NCI-H510A (cell line): ENCODE measurements around the gene TENM3.

Experiments used
- DNase-seq: peaks from one replicate; lab custom pipeline; 2025; lab: John Stamatoyannopoulos, UW

The TENM3 gene

DNA sequence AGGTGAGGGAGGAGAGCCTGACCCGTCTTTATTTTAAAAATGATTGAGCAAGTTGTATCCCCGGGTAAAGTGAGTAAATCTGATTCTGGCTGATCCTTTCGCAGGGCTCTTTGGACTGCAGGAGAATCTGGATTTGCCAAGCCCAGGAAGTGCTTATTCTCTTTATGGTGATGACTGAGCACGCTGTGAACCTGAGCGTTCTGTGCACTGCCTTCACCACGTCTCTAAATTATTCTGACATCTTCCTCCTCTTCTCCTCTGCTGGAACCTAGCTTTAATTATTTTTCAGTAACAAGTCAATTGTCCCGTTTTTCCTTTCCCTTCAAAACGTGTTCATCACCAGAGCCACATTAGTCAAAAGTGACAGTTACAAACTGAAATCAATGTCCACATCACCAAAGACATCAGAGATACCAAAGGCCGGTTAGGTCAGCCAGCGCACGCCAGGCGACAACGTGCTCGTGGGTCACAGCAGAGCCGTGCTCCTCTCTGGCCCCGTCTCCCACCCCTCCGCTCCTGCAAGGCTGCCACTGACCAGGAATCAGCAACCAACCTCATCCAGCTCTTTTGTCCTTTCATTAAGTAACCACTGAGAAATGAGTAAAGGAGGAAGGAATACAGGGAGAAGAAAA, 599.7 kb downstream of the TENM3 start:
- DNase-seq: no peak

DNA sequence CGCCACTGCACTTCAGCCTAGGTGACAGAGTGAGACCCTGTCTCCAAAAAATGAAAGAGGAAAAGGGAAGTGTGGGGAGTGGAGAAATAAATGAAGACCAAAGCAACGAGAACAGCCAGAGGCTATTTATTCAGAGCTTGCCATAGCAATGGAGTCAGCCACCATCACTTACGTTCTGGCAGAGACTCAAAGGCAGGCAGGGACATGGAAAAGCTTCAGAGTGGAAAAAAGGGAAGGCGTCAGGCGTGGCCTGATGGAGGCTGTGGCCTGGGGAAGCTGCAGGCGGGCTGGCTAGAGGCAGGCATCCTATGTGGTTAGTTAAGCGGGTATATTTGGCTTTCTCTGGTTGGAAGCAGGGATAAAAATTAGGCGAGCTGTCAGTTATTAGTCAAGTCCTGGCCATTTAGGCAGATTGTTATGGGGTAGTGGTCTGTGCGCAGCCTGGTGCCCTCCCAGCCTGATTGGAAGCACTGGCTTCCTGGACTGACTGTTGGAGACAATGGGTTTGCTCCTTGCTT, 600.7 kb downstream of the TENM3 start:
- DNase-seq: no peak

DNA sequence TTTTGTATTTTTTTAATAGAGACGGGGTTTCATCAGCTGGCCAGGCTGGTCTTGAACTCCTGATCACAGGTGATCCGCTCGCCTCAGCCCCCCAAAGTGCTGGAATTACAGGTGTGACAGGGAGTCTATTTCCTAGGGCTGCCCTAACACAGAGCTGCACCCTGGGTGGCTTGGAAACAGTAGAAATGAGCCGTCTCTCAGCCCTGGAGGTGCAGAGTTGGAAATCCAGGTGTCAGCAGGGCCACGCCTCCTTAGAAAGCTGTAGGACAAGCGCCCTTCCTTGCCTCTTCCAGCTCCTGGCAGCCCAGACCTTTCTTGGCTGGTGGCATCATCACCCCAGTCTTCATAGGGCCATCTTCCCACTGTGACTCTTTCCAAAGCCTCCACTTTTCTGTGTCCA, 602.4 kb downstream of the TENM3 start:
- no peak for DNase-seq

DNA sequence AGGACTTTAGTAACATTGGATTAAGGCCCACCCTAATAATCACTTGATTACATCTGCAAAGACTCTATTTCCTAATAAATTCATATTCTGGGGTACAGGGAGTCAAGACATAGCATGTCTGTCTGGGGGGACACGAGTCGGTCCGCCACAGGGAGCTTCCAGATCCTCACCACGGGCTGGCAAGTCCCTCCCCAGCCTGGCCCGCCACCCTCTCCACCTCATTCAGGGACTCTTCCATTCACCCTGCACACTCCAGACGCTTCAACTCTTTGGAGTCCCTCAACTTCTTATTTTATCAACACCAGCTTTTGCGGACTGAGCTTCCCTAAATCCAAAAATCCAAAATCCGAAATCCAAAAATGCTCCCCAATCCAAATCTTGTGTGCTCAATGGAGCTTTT, 602.8 kb downstream of the TENM3 start:
- DNase-seq: no peak

DNA sequence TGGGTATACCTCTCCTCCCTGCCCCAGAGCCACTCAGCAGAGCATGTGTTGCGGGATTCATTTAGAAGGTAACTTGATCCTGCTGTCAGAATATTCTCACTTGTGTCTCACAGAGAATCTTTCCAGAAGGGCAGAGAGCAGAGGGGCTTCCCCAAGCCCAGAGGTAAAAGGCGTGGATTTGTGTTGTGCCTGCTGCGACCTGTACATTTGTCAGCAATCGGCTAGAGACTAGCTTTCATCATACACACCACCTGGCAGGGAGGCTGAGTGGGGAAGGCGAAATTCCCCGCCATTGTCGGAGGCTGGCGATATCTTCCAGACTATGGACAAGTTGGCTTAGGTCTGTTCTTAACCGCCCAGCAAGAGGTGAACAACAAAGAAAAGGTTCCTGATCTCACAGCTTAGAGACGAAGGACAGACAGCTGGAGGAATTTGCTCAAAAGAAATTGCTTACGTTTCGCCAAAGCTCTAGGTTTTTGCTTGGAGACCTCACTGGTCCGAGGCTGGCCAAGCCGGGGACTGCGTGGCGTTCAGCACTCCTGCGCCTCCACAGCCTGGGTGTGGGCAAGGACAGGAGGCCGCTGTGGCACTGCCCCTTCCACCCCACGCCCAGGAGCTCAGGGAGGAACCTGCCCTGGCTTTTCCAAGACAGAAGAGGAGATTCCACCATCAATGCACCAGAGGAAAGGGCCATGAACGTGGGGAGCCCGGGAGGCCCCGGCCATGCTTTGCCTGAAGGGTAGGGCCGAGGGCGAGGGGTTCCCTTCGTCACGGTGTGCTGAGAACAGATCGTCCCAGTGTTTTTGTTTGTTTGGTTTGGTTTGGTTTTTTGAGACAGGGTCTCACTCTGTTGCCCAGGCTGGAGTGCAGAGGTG, 604.6 kb downstream of the TENM3 start:
- DNase-seq: no peak

DNA sequence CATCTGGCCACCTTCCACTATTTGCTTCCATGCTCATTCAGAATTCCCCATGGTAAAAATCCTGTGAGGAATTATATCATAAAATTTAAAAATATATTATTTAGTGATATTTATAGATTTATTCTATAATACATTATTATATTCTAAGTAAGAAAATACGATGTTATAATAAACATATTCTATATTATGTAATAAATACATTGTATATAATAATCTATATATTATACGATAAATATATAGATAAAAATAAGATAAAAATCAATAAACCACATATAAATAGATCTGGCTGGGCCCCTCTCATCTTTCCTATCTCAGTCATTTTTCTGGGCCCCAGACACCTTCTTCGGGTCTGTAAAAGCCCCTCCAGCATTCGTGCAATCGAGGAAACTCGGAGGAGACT, 605.5 kb downstream of the TENM3 start:
- no peak for DNase-seq
